22Rv1 (cell line): ENCODE measurements around the gene KHDRBS2.

Source experiments
- CTCF ChIP-seq: fragments of 450-650 bp; IDR thresholded peaks from 2 replicates; pipeline ENCODE4 v1.5.1; 2017; ENCODE audit warnings: mild to moderate bottlenecking
- ZFX ChIP-seq: fragments of 450-650 bp; IDR thresholded peaks from 2 replicates; pipeline ENCODE4 v1.6.1; 2017; ENCODE audit warnings: antibody characterized with exemption, borderline replicate concordance

- TF ChIP-seq CTCF (no peak), ZFX (no peak)
These were observed 336.9 kb downstream of the KHDRBS2 start for GRCh38 chr6:61949161-61949560.
